Thoracic aorta (tissue), 2 donors: ENCODE data around the gene TMEM19. TPM values are rescaled to one million over a fixed set of nuclear protein-coding genes. Genes with fewer than 3 reads are reported as not detected.

ENCODE experiments used
- ATAC-seq: fragments of 150-250 bp; one replicate; pipeline ENCODE4 v1.8.0; 2017; ENCODE audit warnings: low read depth; ENCODE audit not compliant: insufficient number of reproducible peaks, low FRiP score
- DNase-seq: peaks from one replicate; pipeline ENCODE4 v3.0.0-alpha.2; 2020; ENCODE audit warnings: low spot score
- H3K27ac ChIP-seq, 2 donors: fragments of 200-600 bp; sonication (generic); 1 replicate in 1 of 2; 2 replicates in 1 of 2; pipeline ENCODE4 v1.5.1; 2016; ENCODE audit warnings: mild to moderate bottlenecking in 2 of 2, moderate library complexity in 2 of 2
- H3K27me3 ChIP-seq: fragments of 200-600 bp; sonication (generic); replicated peaks from 2 replicates; pipeline ENCODE4 v1.6.0; 2016; ENCODE audit warnings: mild to moderate bottlenecking; ENCODE audit not compliant: insufficient read depth
- H3K36me3 ChIP-seq: fragments of 200-600 bp; sonication (generic); one replicate; pipeline ENCODE4 v1.5.1; 2016
- H3K4me1 ChIP-seq, 2 donors: fragments of 200-600 bp; sonication (generic); 1 replicate in 1 of 2; 2 replicates in 1 of 2; pipeline versions ENCODE4 v1.5.1 to v1.6.0; 2016; ENCODE audit warnings: low read depth in 2 of 2, mild to moderate bottlenecking in 1 of 2; ENCODE audit not compliant: control insufficient read depth in 1 of 2
- H3K4me3 ChIP-seq: fragments of 200-600 bp; sonication (generic); 2 replicates; pipeline ENCODE4 v1.5.1; 2016; ENCODE audit warnings: mild to moderate bottlenecking
- H3K9me3 ChIP-seq: fragments of 200-600 bp; sonication (generic); 2 replicates; pipeline ENCODE4 v1.5.1; 2016
- total RNA-seq, 2 donors: library from RNA; depleted of rRNA; stranded (reverse); fragments of >200 nt; gene quantifications; one replicate each; pipeline versions ENCODE4 v1.1.0 to v1.2.3, GENCODE V29; 2016
- TF ChIP-seq, protein P1 (sequence below): fragments of 200-600 bp; sonication (generic); IDR thresholded peaks from one replicate; pipeline ENCODE4 v1.5.1; 2019; ENCODE audit warnings: antibody characterized with exemption

Gene TMEM19
- total RNA-seq, 2 donors from 2014 or later, result 18.4 to 39.4 TPM

DNA sequence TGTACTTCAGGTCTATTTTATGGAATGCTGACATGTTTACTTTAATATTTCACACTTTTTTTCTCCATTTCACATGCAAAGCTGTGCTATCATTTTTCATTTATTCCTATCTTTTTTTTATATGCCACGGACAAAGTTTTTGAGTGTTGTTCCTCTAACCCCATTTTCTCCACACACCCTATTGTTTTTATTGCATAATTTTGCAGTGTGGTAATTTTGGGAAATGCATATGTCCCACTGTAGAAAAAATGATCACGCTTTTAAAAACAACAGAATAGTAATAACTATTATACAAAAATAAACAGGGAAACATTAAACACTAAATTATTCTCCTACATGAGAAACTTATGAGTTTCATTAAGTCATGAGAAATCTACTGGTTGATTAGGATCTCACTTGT is 36.5 kb upstream of the TMEM19 start:
- ATAC-seq, result no peak
- H3K4me1 ChIP-seq, result peaks cover 10 to 11% of the 10 kb centered on the region in 2 donors
- H3K4me3 ChIP-seq, result no peak overlapping the region
- no peak for DNase-seq
- H3K27ac ChIP-seq, result no peak overlapping the region
- TF ChIP-seq, protein P1, sequence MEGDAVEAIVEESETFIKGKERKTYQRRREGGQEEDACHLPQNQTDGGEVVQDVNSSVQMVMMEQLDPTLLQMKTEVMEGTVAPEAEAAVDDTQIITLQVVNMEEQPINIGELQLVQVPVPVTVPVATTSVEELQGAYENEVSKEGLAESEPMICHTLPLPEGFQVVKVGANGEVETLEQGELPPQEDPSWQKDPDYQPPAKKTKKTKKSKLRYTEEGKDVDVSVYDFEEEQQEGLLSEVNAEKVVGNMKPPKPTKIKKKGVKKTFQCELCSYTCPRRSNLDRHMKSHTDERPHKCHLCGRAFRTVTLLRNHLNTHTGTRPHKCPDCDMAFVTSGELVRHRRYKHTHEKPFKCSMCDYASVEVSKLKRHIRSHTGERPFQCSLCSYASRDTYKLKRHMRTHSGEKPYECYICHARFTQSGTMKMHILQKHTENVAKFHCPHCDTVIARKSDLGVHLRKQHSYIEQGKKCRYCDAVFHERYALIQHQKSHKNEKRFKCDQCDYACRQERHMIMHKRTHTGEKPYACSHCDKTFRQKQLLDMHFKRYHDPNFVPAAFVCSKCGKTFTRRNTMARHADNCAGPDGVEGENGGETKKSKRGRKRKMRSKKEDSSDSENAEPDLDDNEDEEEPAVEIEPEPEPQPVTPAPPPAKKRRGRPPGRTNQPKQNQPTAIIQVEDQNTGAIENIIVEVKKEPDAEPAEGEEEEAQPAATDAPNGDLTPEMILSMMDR, result no peak
- no peaks in the 10 kb centered on the region for H3K27me3 ChIP-seq
- H3K9me3 ChIP-seq, result no peaks in the 10 kb centered on the region
- peaks cover 16% of the 10 kb centered on the region for H3K36me3 ChIP-seq

DNA sequence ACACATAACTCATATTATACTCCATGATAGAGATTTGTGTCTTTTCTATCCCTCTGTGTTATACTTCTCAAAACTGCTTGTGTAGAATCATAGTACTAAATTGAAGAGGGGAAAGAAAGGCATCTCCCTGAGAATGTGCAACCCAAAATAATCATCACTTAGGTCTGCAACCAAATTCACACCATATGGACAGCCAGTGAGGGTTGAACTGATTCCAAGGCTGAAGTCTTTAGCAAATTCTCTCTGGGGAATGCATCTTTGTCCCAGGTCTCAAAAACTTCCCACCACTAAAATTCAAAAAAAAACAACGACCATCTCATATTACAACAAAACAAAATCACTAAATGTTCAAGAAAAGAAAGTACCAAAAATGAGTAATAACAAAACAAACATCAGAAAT is 33.2 kb upstream of the TMEM19 start:
- DNase-seq, result no peak
- no peak for ATAC-seq
- Histone ChIP-seq H3K36me3 (peaks cover 20% of the 10 kb centered on the region), H3K4me3 (no peak overlapping the region), H3K4me1 (peaks cover 13 to 32% of the 10 kb centered on the region in 2 donors), H3K9me3 (no peaks in the 10 kb centered on the region), H3K27me3 (no peaks in the 10 kb centered on the region), H3K27ac (no peak overlapping the region)
- TF ChIP-seq, protein P1, result no peak

DNA sequence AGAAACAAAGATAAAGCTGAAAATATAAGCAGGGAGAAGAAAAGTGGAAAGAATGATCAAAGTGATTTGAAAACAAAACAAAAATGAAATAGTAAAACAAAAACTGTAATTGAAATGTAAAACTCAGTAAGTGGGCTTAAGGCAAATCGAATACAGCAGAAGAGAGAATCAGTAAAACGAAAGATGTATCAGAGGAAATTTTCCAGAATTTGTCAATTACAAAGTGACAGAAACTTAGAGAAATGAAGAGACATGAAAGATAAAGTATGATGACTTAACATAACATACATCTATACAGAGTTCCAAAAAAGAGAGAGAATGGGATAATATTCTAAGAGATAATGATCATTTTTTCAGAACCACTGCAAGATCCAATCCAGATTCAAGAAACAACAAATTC is 32.7 kb upstream of the TMEM19 start:
- H3K36me3 ChIP-seq, result peaks cover 18% of the 10 kb centered on the region
- DNase-seq (no peak), ATAC-seq (no peak)
- no peak overlapping the region for H3K4me3 ChIP-seq
- no peak overlapping the region for H3K27ac ChIP-seq
- TF ChIP-seq, protein P1, result no peak
- H3K27me3 ChIP-seq, result no peaks in the 10 kb centered on the region
- no peaks in the 10 kb centered on the region for H3K9me3 ChIP-seq
- H3K4me1 ChIP-seq, result peaks cover 13 to 32% of the 10 kb centered on the region in 2 donors

DNA sequence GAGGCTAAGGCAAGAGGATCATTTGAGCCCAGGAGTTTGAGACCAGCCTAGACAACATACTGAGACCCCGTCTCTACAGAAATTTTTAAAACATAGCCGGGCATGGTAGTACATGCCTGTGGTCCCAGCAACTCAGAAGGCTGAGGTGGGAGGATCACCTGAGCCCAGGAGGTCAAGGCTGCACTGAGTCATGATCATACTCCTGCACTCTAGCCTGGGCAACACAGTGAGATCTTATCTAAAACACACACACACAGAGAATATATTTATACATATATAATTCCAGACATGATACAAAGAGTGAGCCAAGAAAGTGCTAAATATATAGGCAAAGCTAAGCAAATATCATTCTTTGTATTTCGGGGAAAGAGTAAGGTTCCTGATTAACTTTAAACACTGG is 31.7 kb upstream of the TMEM19 start:
- Histone ChIP-seq H3K27me3 (no peaks in the 10 kb centered on the region), H3K27ac (no peak overlapping the region), H3K4me1 (peaks cover 13 to 28% of the 10 kb centered on the region in 2 donors), H3K4me3 (no peak overlapping the region), H3K36me3 (peaks cover 22% of the 10 kb centered on the region), H3K9me3 (no peaks in the 10 kb centered on the region)
- ATAC-seq (no peak), DNase-seq (no peak)
- TF ChIP-seq, protein P1, result no peak

DNA sequence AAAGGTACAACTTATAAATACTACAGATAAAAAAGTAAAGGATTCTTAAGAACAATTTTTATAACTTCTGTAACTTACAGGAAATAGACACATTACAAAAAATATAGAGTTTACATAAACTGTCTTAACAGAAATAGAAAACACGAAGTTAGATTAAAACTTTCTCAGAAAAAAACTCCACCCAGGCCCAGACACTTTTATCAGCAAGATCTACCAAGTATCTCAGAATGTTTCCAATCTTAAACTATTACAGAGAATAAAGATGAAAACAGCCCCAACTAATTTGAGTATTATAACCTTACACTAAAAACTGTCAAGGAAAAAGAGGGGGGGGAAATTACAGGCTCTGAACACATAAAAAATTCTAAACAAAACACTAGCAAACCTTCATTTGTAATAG is 30.4 kb upstream of the TMEM19 start:
- Histone ChIP-seq H3K27me3 (no peaks in the 10 kb centered on the region), H3K4me1 (peaks cover 16 to 33% of the 10 kb centered on the region in 2 donors), H3K36me3 (peaks cover 30% of the 10 kb centered on the region), H3K9me3 (no peaks in the 10 kb centered on the region), H3K27ac (no peak overlapping the region), H3K4me3 (no peak overlapping the region)
- no peak for DNase-seq
- ATAC-seq, result no peak
- TF ChIP-seq, protein P1, result no peak
